GM23338 (cell line): Measurements from ENCODE around the gene DENND5A. TPM values are rescaled to one million over a fixed set of nuclear protein-coding genes. Genes with fewer than 3 reads are reported as not detected.
A peak's percentile ranks its signal among the peaks of the same experiment; 100 is the strongest.

Experiments used
- ATAC-seq: fragments of 200-7000 bp; cut with Tn5 transposase; 3 replicates; pipeline ENCODE4 v1.9.1; 2020
- DNase-seq: peaks from one replicate; pipeline ENCODE4 v3.0.0-alpha.2; 2015; ENCODE audit warnings: low spot score
- H2AFZ ChIP-seq: fragments of 200-600 bp; sonication (generic); 2 replicates; pipeline ENCODE4 v1.8.0; 2016; ENCODE audit warnings: antibody characterized with exemption, mild to moderate bottlenecking, moderate library complexity
- H3F3A ChIP-seq: fragments of 200-600 bp; sonication (generic); replicated peaks from 2 replicates; pipeline ENCODE4 v1.8.0; 2017; ENCODE audit warnings: antibody characterized with exemption, mixed run types, low read depth
- H3K27ac ChIP-seq: fragments of 200-600 bp; sonication (generic); 2 replicates; pipeline ENCODE4 v1.6.1; 2016; ENCODE audit warnings: low read depth
- H3K27me3 ChIP-seq: fragments of 200-600 bp; sonication (generic); 2 replicates; pipeline ENCODE4 v1.8.0; 2016; ENCODE audit warnings: mild to moderate bottlenecking, mixed run types, moderate library complexity; ENCODE audit not compliant: insufficient read depth
- H3K36me3 ChIP-seq: fragments of 200-600 bp; sonication (generic); 2 replicates; pipeline ENCODE4 v1.8.0; 2016; ENCODE audit warnings: mild to moderate bottlenecking; ENCODE audit not compliant: insufficient read depth
- H3K4me1 ChIP-seq: fragments of 200-600 bp; sonication (generic); 2 replicates; pipeline ENCODE4 v1.8.0; 2016; ENCODE audit warnings: mild to moderate bottlenecking, moderate library complexity; ENCODE audit not compliant: insufficient read depth
- H3K4me2 ChIP-seq: fragments of 200-600 bp; sonication (generic); 2 replicates; pipeline ENCODE4 v1.7.1; 2017; ENCODE audit warnings: mixed run types
- H3K4me3 ChIP-seq: fragments of 200-600 bp; sonication (generic); 2 replicates; pipeline ENCODE4 v1.6.1; 2016; ENCODE audit warnings: mixed run types
- H3K79me2 ChIP-seq: fragments of 200-600 bp; sonication (generic); replicated peaks from 2 replicates; pipeline ENCODE4 v1.8.0; 2017; ENCODE audit warnings: mild to moderate bottlenecking; ENCODE audit not compliant: insufficient read depth
- H3K9me2 ChIP-seq: fragments of 200-600 bp; sonication (generic); 2 replicates; pipeline ENCODE4 v1.8.0; 2017; ENCODE audit not compliant: insufficient read depth
- H4K20me1 ChIP-seq: fragments of 200-600 bp; sonication (generic); replicated peaks from 2 replicates; pipeline ENCODE4 v1.8.0; 2017; ENCODE audit warnings: mild to moderate bottlenecking; ENCODE audit not compliant: insufficient read depth
- H3K27ac Mint-ChIP-seq: 2 replicates; pipeline ENCODE4 v1.8.0; 2020; ENCODE audit warnings: inconsistent platforms, mild to moderate bottlenecking, moderate library complexity, mixed read lengths
- H3K27me3 Mint-ChIP-seq: 3 replicates; pipeline ENCODE4 v1.8.0; 2022; ENCODE audit warnings: low read depth, mild to moderate bottlenecking, moderate library complexity, mixed read lengths, inconsistent platforms; ENCODE audit not compliant: insufficient read depth, poor library complexity
- H3K36me3 Mint-ChIP-seq: 3 replicates; pipeline ENCODE4 v1.8.0; 2021; ENCODE audit warnings: low read depth, mild to moderate bottlenecking, inconsistent platforms, moderate library complexity, mixed read lengths
- H3K4me1 Mint-ChIP-seq: 3 replicates; pipeline ENCODE4 v1.8.0; 2020; ENCODE audit warnings: mild to moderate bottlenecking, inconsistent platforms, mixed read lengths
- H3K4me3 Mint-ChIP-seq: 3 replicates; pipeline ENCODE4 v1.8.0; 2021; ENCODE audit warnings: moderate library complexity, mild to moderate bottlenecking, inconsistent platforms, mixed read lengths
- H3K9me3 Mint-ChIP-seq: 3 replicates; pipeline ENCODE4 v1.8.0; 2020; ENCODE audit warnings: moderate library complexity, mild to moderate bottlenecking, inconsistent platforms, mixed read lengths
- CREB1 ChIP-seq: fragments of 250-450 bp; sonication (Bioruptor Pico); IDR thresholded peaks from 2 replicates; pipeline ENCODE4 v1.5.0; 2020; ENCODE audit warnings: low read depth, mild to moderate bottlenecking, moderate library complexity
- EZH2 ChIP-seq: fragments of 200-600 bp; sonication (generic); IDR thresholded peaks from one replicate; pipeline ENCODE4 v1.8.0; 2017; ENCODE audit warnings: antibody characterized with exemption, mild to moderate bottlenecking, low read depth; ENCODE audit not compliant: unreplicated experiment
- EZH2phosphoT487 ChIP-seq: fragments of 200-600 bp; sonication (generic); IDR thresholded peaks from one replicate; pipeline ENCODE4 v1.8.1; 2018; ENCODE audit warnings: antibody characterized with exemption; ENCODE audit not compliant: unreplicated experiment
- JUNB ChIP-seq: IDR thresholded peaks from one replicate; pipeline ENCODE4 v1.6.1; 2016; ENCODE audit warnings: antibody characterized with exemption; ENCODE audit not compliant: unreplicated experiment
- NANOG ChIP-seq: IDR thresholded peaks from 2 replicates; pipeline ENCODE4 v1.6.1; 2016; ENCODE audit warnings: antibody characterized with exemption, borderline replicate concordance
- POLR2AphosphoS5 ChIP-seq: IDR thresholded peaks from 2 replicates; pipeline ENCODE4 v1.6.1; 2016; ENCODE audit warnings: antibody characterized with exemption, low read depth
- STAT1 ChIP-seq: IDR thresholded peaks from one replicate; pipeline ENCODE4 v1.6.1; 2016; ENCODE audit warnings: antibody characterized with exemption; ENCODE audit not compliant: unreplicated experiment
- ZNF114 ChIP-seq: fragments of 250-450 bp; sonication (Bioruptor Pico); IDR thresholded peaks from 2 replicates; pipeline ENCODE4 v1.5.0; 2020; ENCODE audit warnings: mild to moderate bottlenecking, moderate library complexity
- ZNF331 ChIP-seq: fragments of 250-450 bp; sonication (Bioruptor Pico); IDR thresholded peaks from 2 replicates; pipeline ENCODE4 v1.5.0; 2020; ENCODE audit warnings: low read depth, mild to moderate bottlenecking, moderate library complexity
- polyA plus RNA-seq: library from polyadenylated mRNA; unstranded; fragments of >200 nt; fragmentation: Nextera tagmentation; extraction: Ambion mirVana; gene quantifications from 2 replicates; pipeline ENCODE4 v1.2.1, GENCODE V29; 2016
- total RNA-seq: library from RNA; depleted of rRNA; stranded (reverse); fragments of >200 nt; shearing (Covaris generic); gene quantifications from 2 replicates; pipeline ENCODE4 v1.2.3, GENCODE V29; 2014
- TF ChIP-seq, protein P1 (sequence below): IDR thresholded peaks from 2 replicates; pipeline ENCODE4 v1.6.1; 2016; ENCODE audit warnings: antibody characterized with exemption
- TF ChIP-seq, protein P2 (sequence below): fragments of 250-450 bp; sonication (Bioruptor Pico); IDR thresholded peaks from 2 replicates; pipeline ENCODE4 v1.5.0; 2020; ENCODE audit warnings: mild to moderate bottlenecking, moderate library complexity
- TF ChIP-seq, protein P3 (sequence below): IDR thresholded peaks from one replicate; pipeline ENCODE4 v1.6.1; 2018; ENCODE audit warnings: antibody characterized with exemption; ENCODE audit not compliant: unreplicated experiment
- TF ChIP-seq, protein P4 (sequence below), 2 experiments: fragments of 200-600 bp in 1 of 2; sonication (generic) in 1 of 2; conservative IDR thresholded peaks; 2 replicates each; pipeline versions ENCODE4 v1.5.1 to v1.6.1; 2016 to 2017; ENCODE audit warnings: antibody characterized with exemption in 2 of 2, low read depth in 2 of 2, mild to moderate bottlenecking in 2 of 2, moderate library complexity in 1 of 2

Gene DENND5A
- total and polyA plus RNA-seq, 2 experiments from 2014 or later, result 28.1 to 56.3 TPM

DNA sequence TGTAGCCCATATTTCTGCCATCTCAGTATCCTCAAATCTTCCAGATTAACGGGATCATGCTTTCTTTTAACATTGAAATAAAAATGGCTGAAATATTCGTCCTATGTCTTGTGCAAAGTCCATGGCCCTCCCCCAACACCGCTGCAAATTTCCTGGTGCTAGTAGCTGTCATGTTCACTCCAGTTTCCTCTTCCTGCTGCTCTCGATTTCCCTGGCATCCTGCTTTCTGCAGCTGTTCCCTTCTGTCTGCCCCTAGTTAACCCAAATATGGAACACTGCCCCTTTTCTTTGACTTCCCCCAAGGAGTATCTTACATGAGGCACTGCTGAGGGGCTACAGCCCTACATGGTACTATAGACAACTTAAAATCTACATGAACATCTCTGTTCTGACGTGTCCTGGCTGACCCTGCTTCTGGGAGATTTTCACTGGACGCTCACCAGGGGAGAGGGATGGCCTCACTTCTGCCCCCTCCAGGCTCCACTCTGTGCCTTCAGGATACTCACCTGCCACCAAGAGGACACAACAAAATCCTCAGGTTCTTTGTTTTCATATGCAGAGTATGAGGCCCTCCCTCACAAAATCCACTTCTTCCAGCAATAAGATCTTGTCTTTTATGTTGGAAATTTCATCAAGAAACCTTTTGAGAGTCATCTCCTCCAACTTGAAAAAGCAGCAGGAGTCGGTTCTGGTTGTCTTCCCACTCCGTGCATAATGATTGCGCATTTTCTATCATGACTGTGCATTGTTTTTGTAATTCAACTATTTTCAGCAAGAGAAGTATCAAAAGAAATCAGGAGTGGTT, 144.3 kb downstream of the DENND5A start:
- ATAC-seq (peak; percentile 99), DNase-seq (peak; percentile 88)
- Histone ChIP-seq H3K9me2 (no peaks in the 10 kb centered on the region), H3K79me2 (no peaks in the 10 kb centered on the region), H4K20me1 (no peaks in the 10 kb centered on the region), H3K36me3 (no peaks in the 10 kb centered on the region), H2AFZ (peak overlapping the region; percentile 11; the same call in 1 of the 2 replicates), H3F3A (no peaks in the 10 kb centered on the region; the same call in 1 of the 2 replicates), H3K4me1 (peaks cover 17% of the 10 kb centered on the region), H3K4me2 (peak overlapping the region; percentile 50), H3K4me3 (no peak overlapping the region), H3K27me3 (no peaks in the 10 kb centered on the region), H3K27ac (peak overlapping the region; percentile 42)
- H3K27ac Mint-ChIP-seq, result peak overlapping the region; percentile 94
- no peaks in the 10 kb centered on the region; the same call in 2 of the 3 replicates for H3K9me3 Mint-ChIP-seq
- TF ChIP-seq STAT1 (no peak), ZNF331 (CRISPR knock-in tag) (no peak), JUNB (no peak), EZH2 (no peak), CREB1 (CRISPR knock-in tag) (no peak; the same call in 1 of the 2 replicates), POLR2AphosphoS5 (no peak), NANOG (peak; percentile 5; the same call in 1 of the 2 replicates), EZH2phosphoT487 (no peak), ZNF114 (CRISPR knock-in tag) (no peak)
- TF ChIP-seq, protein P1, sequence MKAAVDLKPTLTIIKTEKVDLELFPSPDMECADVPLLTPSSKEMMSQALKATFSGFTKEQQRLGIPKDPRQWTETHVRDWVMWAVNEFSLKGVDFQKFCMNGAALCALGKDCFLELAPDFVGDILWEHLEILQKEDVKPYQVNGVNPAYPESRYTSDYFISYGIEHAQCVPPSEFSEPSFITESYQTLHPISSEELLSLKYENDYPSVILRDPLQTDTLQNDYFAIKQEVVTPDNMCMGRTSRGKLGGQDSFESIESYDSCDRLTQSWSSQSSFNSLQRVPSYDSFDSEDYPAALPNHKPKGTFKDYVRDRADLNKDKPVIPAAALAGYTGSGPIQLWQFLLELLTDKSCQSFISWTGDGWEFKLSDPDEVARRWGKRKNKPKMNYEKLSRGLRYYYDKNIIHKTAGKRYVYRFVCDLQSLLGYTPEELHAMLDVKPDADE, result no peak
- TF ChIP-seq, protein P2, sequence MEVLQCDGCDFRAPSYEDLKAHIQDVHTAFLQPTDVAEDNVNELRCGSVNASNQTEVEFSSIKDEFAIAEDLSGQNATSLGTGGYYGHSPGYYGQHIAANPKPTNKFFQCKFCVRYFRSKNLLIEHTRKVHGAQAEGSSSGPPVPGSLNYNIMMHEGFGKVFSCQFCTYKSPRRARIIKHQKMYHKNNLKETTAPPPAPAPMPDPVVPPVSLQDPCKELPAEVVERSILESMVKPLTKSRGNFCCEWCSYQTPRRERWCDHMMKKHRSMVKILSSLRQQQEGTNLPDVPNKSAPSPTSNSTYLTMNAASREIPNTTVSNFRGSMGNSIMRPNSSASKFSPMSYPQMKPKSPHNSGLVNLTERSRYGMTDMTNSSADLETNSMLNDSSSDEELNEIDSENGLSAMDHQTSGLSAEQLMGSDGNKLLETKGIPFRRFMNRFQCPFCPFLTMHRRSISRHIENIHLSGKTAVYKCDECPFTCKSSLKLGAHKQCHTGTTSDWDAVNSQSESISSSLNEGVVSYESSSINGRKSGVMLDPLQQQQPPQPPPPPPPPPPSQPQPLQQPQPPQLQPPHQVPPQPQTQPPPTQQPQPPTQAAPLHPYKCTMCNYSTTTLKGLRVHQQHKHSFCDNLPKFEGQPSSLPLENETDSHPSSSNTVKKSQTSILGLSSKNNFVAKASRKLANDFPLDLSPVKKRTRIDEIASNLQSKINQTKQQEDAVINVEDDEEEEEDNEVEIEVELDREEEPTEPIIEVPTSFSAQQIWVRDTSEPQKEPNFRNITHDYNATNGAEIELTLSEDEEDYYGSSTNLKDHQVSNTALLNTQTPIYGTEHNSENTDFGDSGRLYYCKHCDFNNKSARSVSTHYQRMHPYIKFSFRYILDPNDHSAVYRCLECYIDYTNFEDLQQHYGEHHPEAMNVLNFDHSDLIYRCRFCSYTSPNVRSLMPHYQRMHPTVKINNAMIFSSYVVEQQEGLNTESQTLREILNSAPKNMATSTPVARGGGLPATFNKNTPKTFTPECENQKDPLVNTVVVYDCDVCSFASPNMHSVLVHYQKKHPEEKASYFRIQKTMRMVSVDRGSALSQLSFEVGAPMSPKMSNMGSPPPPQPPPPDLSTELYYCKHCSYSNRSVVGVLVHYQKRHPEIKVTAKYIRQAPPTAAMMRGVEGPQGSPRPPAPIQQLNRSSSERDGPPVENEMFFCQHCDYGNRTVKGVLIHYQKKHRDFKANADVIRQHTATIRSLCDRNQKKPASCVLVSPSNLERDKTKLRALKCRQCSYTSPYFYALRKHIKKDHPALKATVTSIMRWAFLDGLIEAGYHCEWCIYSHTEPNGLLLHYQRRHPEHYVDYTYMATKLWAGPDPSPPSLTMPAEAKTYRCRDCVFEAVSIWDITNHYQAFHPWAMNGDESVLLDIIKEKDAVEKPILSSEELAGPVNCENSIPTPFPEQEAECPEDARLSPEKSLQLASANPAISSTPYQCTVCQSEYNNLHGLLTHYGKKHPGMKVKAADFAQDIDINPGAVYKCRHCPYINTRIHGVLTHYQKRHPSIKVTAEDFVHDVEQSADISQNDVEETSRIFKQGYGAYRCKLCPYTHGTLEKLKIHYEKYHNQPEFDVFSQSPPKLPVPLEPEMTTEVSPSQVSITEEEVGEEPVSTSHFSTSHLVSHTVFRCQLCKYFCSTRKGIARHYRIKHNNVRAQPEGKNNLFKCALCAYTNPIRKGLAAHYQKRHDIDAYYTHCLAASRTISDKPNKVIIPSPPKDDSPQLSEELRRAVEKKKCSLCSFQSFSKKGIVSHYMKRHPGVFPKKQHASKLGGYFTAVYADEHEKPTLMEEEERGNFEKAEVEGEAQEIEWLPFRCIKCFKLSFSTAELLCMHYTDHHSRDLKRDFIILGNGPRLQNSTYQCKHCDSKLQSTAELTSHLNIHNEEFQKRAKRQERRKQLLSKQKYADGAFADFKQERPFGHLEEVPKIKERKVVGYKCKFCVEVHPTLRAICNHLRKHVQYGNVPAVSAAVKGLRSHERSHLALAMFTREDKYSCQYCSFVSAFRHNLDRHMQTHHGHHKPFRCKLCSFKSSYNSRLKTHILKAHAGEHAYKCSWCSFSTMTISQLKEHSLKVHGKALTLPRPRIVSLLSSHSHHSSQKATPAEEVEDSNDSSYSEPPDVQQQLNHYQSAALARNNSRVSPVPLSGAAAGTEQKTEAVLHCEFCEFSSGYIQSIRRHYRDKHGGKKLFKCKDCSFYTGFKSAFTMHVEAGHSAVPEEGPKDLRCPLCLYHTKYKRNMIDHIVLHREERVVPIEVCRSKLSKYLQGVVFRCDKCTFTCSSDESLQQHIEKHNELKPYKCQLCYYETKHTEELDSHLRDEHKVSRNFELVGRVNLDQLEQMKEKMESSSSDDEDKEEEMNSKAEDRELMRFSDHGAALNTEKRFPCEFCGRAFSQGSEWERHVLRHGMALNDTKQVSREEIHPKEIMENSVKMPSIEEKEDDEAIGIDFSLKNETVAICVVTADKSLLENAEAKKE (CRISPR knock-in tag), result 0 out of 2 replicates have a peak, but pooled peaks have one; percentile 2
- TF ChIP-seq, protein P3, sequence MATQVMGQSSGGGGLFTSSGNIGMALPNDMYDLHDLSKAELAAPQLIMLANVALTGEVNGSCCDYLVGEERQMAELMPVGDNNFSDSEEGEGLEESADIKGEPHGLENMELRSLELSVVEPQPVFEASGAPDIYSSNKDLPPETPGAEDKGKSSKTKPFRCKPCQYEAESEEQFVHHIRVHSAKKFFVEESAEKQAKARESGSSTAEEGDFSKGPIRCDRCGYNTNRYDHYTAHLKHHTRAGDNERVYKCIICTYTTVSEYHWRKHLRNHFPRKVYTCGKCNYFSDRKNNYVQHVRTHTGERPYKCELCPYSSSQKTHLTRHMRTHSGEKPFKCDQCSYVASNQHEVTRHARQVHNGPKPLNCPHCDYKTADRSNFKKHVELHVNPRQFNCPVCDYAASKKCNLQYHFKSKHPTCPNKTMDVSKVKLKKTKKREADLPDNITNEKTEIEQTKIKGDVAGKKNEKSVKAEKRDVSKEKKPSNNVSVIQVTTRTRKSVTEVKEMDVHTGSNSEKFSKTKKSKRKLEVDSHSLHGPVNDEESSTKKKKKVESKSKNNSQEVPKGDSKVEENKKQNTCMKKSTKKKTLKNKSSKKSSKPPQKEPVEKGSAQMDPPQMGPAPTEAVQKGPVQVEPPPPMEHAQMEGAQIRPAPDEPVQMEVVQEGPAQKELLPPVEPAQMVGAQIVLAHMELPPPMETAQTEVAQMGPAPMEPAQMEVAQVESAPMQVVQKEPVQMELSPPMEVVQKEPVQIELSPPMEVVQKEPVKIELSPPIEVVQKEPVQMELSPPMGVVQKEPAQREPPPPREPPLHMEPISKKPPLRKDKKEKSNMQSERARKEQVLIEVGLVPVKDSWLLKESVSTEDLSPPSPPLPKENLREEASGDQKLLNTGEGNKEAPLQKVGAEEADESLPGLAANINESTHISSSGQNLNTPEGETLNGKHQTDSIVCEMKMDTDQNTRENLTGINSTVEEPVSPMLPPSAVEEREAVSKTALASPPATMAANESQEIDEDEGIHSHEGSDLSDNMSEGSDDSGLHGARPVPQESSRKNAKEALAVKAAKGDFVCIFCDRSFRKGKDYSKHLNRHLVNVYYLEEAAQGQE, result no peak
- TF ChIP-seq, protein P4, sequence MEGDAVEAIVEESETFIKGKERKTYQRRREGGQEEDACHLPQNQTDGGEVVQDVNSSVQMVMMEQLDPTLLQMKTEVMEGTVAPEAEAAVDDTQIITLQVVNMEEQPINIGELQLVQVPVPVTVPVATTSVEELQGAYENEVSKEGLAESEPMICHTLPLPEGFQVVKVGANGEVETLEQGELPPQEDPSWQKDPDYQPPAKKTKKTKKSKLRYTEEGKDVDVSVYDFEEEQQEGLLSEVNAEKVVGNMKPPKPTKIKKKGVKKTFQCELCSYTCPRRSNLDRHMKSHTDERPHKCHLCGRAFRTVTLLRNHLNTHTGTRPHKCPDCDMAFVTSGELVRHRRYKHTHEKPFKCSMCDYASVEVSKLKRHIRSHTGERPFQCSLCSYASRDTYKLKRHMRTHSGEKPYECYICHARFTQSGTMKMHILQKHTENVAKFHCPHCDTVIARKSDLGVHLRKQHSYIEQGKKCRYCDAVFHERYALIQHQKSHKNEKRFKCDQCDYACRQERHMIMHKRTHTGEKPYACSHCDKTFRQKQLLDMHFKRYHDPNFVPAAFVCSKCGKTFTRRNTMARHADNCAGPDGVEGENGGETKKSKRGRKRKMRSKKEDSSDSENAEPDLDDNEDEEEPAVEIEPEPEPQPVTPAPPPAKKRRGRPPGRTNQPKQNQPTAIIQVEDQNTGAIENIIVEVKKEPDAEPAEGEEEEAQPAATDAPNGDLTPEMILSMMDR (conservative IDR thresholded peaks at IDR 0.05; ENCODE audit: low read depth in 2 of 2), result peak; percentile 75 to 87
- no peaks in the 10 kb centered on the region for H3K36me3 Mint-ChIP-seq
- H3K4me1 Mint-ChIP-seq, result peaks cover 24% of the 10 kb centered on the region
- H3K4me3 Mint-ChIP-seq, result peak overlapping the region; percentile 55
- peaks cover 2% of the 10 kb centered on the region for H3K27me3 Mint-ChIP-seq
